ENCODE data around the gene ZNF454. TPM values are rescaled to one million over a fixed set of nuclear protein-coding genes. Genes with fewer than 3 reads are reported as not detected.

ZNF454 gene
- total RNA-seq, 4 donors from 2014 or later: 0.59 to 11.8 (median 6.9) TPM

- no peak overlapping the region for H3K4me3 ChIP-seq
- H3K27me3 ChIP-seq: peaks cover 0 to 9% of the 10 kb centered on the region in 2 donors
- intact Hi-C loops (cut with DNase I; ENCODE audit: low total_unique reads): no loop called here
- H3K36me3 ChIP-seq: no peaks in the 10 kb centered on the region
- DNase-seq: no peak
- no peaks in the 10 kb centered on the region for H3K4me1 ChIP-seq
- H3K27ac ChIP-seq: no peak overlapping the region
- no peak for TF ChIP-seq CTCF (IDR thresholded peaks at IDR 0.05)
- H3K9me3 ChIP-seq: no peaks in the 10 kb centered on the region
Measured at GRCh38 chr5:178998441-178998840, 57.4 kb downstream of the ZNF454 start.

- H3K9me3 ChIP-seq: no peaks in the 10 kb centered on the region
- H3K4me3 ChIP-seq: no peak overlapping the region
- no peak for DNase-seq
- no peak for TF ChIP-seq POLR2A (IDR thresholded peaks at IDR 0.05)
- TF ChIP-seq CTCF (IDR thresholded peaks at IDR 0.05): no peak
- no peaks in the 10 kb centered on the region for H3K36me3 ChIP-seq
- no peaks in the 10 kb centered on the region for H3K27me3 ChIP-seq
- intact Hi-C loops (cut with DNase I; ENCODE audit: low total_unique reads): no loop called here
- H3K4me1 ChIP-seq: no peaks in the 10 kb centered on the region
- no peak overlapping the region for H3K27ac ChIP-seq
Measured at GRCh38 chr5:179006564-179006963, 65.6 kb downstream of the ZNF454 start.

GRCh38 chr5:179008667-179009066, 67.7 kb downstream of the ZNF454 start:
- H3K27me3 ChIP-seq: no peaks in the 10 kb centered on the region
- no peak overlapping the region for H3K27ac ChIP-seq
- H3K36me3 ChIP-seq: no peaks in the 10 kb centered on the region
- intact Hi-C loops (cut with DNase I; ENCODE audit: low total_unique reads): no loop called here
- DNase-seq: no peak
- no peak overlapping the region for H3K4me3 ChIP-seq
- TF ChIP-seq CTCF (IDR thresholded peaks at IDR 0.05) (no peak), POLR2A (IDR thresholded peaks at IDR 0.05) (no peak)
- H3K4me1 ChIP-seq: no peaks in the 10 kb centered on the region
- H3K9me3 ChIP-seq: no peaks in the 10 kb centered on the region

Other genes starting within 250 kb of the ZNF454 start
- 10 to 100 TPM in 2 of 4 donors, 1 to 10 TPM in 2; 8.2 to 17.0 (median 13.2) TPM for gene ZNF354A, start 210.5 kb upstream of the ZNF454 start, total RNA-seq
- gene ZNF354B, start 81.2 kb upstream of the ZNF454 start, total RNA-seq: 10 to 100 TPM; 24.1 to 49.7 (median 28.3) TPM
- gene ZFP2, start 45.3 kb upstream of the ZNF454 start, total RNA-seq: 1 to 10 TPM in 3 of 4 donors, under 1 TPM in 1; 0.26 to 8.4 (median 3.7) TPM
- gene GRM6, start 54.1 kb downstream of the ZNF454 start, total RNA-seq: not detected
- 10 to 100 TPM in 1 of 4 donors, 1 to 10 TPM in 3; 6.9 to 11.8 (median 8.2) TPM for gene ZNF879, start 82.6 kb downstream of the ZNF454 start, total RNA-seq
- 10 to 100 TPM in 2 of 4 donors, 1 to 10 TPM in 2; 5.9 to 38.7 (median 11.8) TPM for gene ZNF354C, start 119.2 kb downstream of the ZNF454 start, total RNA-seq

Measured in uterus (tissue), 4 donors.